ENCODE data around the gene SRRD. TPM values are rescaled to one million over a fixed set of nuclear protein-coding genes. Genes with fewer than 3 reads are reported as not detected.

The SRRD gene
- total and polyA plus RNA-seq, 2 of the 8 experiments (the other 6 are each of a cell fraction or from before 2014, with no cell fraction given) = 17.1 to 25.3 TPM

DNA sequence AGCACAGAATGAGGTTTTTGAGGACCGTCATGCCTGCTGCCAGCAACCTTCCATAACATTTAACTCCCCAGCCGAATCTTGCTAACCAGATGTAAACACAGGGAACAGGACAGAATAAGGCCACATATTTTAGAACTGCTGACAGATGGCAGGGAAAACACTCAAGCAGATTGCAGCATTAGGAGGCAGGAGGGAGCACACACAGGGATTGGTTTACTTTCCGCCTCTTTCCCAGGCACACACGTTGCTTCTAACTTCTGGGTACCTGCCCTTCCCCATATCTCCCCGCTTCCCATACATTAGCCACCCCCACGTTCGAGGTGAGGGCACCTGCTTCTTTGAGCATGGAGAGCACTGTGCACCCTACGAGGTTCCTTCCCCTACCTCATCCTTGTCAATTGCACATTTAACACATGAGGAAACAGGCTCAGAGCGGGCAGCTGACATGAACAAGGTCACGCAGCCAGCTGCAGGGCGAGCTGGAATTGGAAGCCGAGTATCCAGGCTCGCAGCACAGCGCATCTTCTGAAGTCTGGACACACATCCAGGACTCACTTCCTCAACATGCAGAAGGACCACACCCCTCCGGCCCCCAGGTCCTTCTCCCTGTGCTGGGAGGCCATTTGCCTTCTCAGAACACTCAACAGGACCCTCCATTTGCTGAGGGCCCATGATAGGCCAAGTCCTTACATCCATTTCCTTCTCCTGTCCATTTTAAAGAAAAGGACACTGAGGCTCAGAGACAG lies 35.9 kb upstream of the SRRD start:
- no peak for FAIRE-seq
- CTCF ChIA-PET (ENCODE audit: partially characterized antibody) = interaction anchor here (0.6 to 4.1 kb wide), 12 partner anchors 9 to 217 kb away, joined by 3 to 15 read pairs (median 6); no protein-coding TSS in a partner anchor

More for the DNA sequence above, 35.9 kb upstream of the SRRD start:
- no peak overlapping the region for H4K5ac ChIP-seq (ENCODE audit: insufficient read length, low read depth, low read length)
- peaks cover 0 to 19% (median 0%) of the 10 kb centered on the region in 4 experiments; a peak in 3 of 8 replicates for H3K36me3 ChIP-seq (ENCODE audit: control insufficient read depth in 2 of 4, insufficient read depth in 4 of 4, low read length in 3 of 4)
- H2BK5ac ChIP-seq (ENCODE audit: low read depth, low read length) = peak overlapping the region; percentile 23; the same call in 1 of the 2 replicates
- no peak overlapping the region for H2AK5ac ChIP-seq (ENCODE audit: low read depth, low read length)
- no peak overlapping the region for H3K14ac ChIP-seq (ENCODE audit: insufficient read length)
- H3K9ac ChIP-seq (replicated peaks in 1 of 4; ENCODE audit: extremely low read depth in 1 of 4, low read depth in 3 of 4, low read length in 3 of 4) = no peak overlapping the region
- no peak overlapping the region for H3K56ac ChIP-seq (replicated peaks; ENCODE audit: insufficient read length, low read depth, low read length)
- no peak overlapping the region for H3K18ac ChIP-seq (ENCODE audit: extremely low read depth, low read length)
- H3K4me2 ChIP-seq (ENCODE audit: insufficient read depth in 1 of 2, low read depth in 2 of 2, low read length in 2 of 2) = no peak overlapping the region
- no peaks in the 10 kb centered on the region for H3K23me2 ChIP-seq (ENCODE audit: low read depth, low read length)
- H3K4me1 ChIP-seq (replicated peaks in 1 of 4; ENCODE audit: control insufficient read depth in 3 of 4, insufficient read depth in 4 of 4, low read length in 3 of 4) = no peaks in the 10 kb centered on the region
- WGBS, 2 experiments (ENCODE audit: extremely low coverage in 1 of 2, insufficient coverage in 1 of 2, insufficient read length in 1 of 2, insufficient replicate concordance in 2 of 2, low coverage in 1 of 2, low lambda C conversion rate in 2 of 2, missing lambda C conversion rate in 1 of 2) = 77% methylated on average over 15 of the region's 15 CpGs; no CpG with 5 or more reads in 1 of the 2 experiments
- peaks cover 0 to 3% of the 10 kb centered on the region in 2 experiments for H4K20me1 ChIP-seq (replicated peaks in 1 of 2; ENCODE audit: control insufficient read depth in 1 of 2, insufficient read depth in 2 of 2, low read length in 2 of 2)
- no peak overlapping the region for H2AFZ ChIP-seq (ENCODE audit: low read length)
- no peak overlapping the region for H2BK120ac ChIP-seq (replicated peaks; ENCODE audit: low read depth, low read length)
- no peak overlapping the region for H3K27ac ChIP-seq (ENCODE audit: low read depth, low read length)
- H2BK20ac ChIP-seq (ENCODE audit: low read length) = no peak overlapping the region
- no peak overlapping the region for H2BK12ac ChIP-seq (ENCODE audit: low read depth, low read length)
- TF ChIP-seq TCF12 (IDR thresholded peaks at IDR 0.05; ENCODE audit: low read depth, low read length) = no peak
- no peak for TF ChIP-seq RBBP5 (IDR thresholded peaks at IDR 0.05; ENCODE audit: borderline replicate concordance, low read depth, low read length)
- TF ChIP-seq, protein P1, sequence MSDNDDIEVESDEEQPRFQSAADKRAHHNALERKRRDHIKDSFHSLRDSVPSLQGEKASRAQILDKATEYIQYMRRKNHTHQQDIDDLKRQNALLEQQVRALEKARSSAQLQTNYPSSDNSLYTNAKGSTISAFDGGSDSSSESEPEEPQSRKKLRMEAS (IDR thresholded peaks at IDR 0.05) = no peak
- no peak for TF ChIP-seq KDM4A (IDR thresholded peaks at IDR 0.05; ENCODE audit: low read depth, low read length, severe bottlenecking)
- no peak overlapping the region for H2BK15ac ChIP-seq (ENCODE audit: low read length)
- no peak overlapping the region for H3K4me3 ChIP-seq (ENCODE audit: extremely low read depth in 1 of 4, insufficient read depth in 2 of 4, low read depth in 3 of 4, low read length in 4 of 4)
- no peak overlapping the region for H4K8ac ChIP-seq (ENCODE audit: extremely low read depth, insufficient read depth, low read length)
- H4K91ac ChIP-seq (replicated peaks; ENCODE audit: insufficient read length, low read length) = no peak overlapping the region
- H3K9me3 ChIP-seq (ENCODE audit: insufficient read depth in 2 of 2, low read depth in 1 of 2, low read length in 1 of 2) = no peaks in the 10 kb centered on the region
- no peak overlapping the region for H3K23ac ChIP-seq (ENCODE audit: insufficient read length)
- no peak overlapping the region for H3K4ac ChIP-seq (replicated peaks; ENCODE audit: insufficient read length, low read depth, low read length)
- H3K79me2 ChIP-seq (ENCODE audit: control insufficient read depth in 1 of 2, insufficient read depth in 2 of 2, low read length in 2 of 2) = no peaks in the 10 kb centered on the region
- no peak for DNase-seq (ENCODE audit: low read depth in 1 of 2, low spot score in 2 of 2)
- POLR2A ChIA-PET (ENCODE audit: partially characterized antibody) = interaction anchor here (0.8 to 2.5 kb wide), 7 partner anchors 9 to 38 kb away, joined by 3 to 15 read pairs (median 4); partner anchors contain the start of gene ASPHD2
- H3K79me1 ChIP-seq (ENCODE audit: low read depth, low read length) = no peaks in the 10 kb centered on the region
- H3K27me3 ChIP-seq (replicated peaks in 1 of 4; ENCODE audit: control insufficient read depth in 3 of 4, extremely low read depth in 1 of 4, insufficient read depth in 3 of 4, low read length in 3 of 4) = no peaks in the 10 kb centered on the region
